GM18519 (cell line): ENCODE data around the gene SIK3.

Source experiments
- ATAC-seq: cut with Tn5 transposase; IDR thresholded peaks from one replicate; pipeline ENCODE4 v1.9.1; 2021; ENCODE audit warnings: mild to moderate bottlenecking, moderate library complexity; ENCODE audit not compliant: unreplicated experiment, low FRiP score

The SIK3 gene

GRCh38 chr11:116833491-116833815 is 264.8 kb downstream of the SIK3 start:
- ATAC-seq, result no peak

- no peak for ATAC-seq
Observed at GRCh38 chr11:116832350-116833290, 265.6 kb downstream of the SIK3 start.

GRCh38 chr11:116831790-116832349 is 266.4 kb downstream of the SIK3 start:
- ATAC-seq, result no peak

GRCh38 chr11:116830184-116830912 is 267.9 kb downstream of the SIK3 start:
- ATAC-seq, result no peak

- no peak for ATAC-seq
Observed at GRCh38 chr11:116829525-116830183, 268.6 kb downstream of the SIK3 start, which contains the start of gene APOC3. Gene APOC3 (plus strand): TSS chr11:116829907. CDS start chr11:116830583, 676 bp downstream.

- ATAC-seq, result no peak
Observed at GRCh38 chr11:116828632-116829524, 269.4 kb downstream of the SIK3 start.

- no peak for ATAC-seq
Observed at GRCh38 chr11:116827461-116827860, 270.8 kb downstream of the SIK3 start.

- no peak for ATAC-seq
Observed at GRCh38 chr11:116826751-116827431, 271.3 kb downstream of the SIK3 start.

- ATAC-seq, result no peak
Observed at GRCh38 chr11:116825854-116826750, 272.1 kb downstream of the SIK3 start.

GRCh38 chr11:116825434-116825833 is 272.8 kb downstream of the SIK3 start:
- ATAC-seq, result no peak

GRCh38 chr11:116823031-116823843 is 275.0 kb downstream of the SIK3 start, which contains the start of gene APOA4:
Gene APOA4 (minus strand): TSS chr11:116823304. CDS start chr11:116823191, 113 bp downstream.
- ATAC-seq, result no peak

GRCh38 chr11:116822575-116822974 is 275.7 kb downstream of the SIK3 start:
- ATAC-seq, result no peak

- no peak for ATAC-seq
Observed at GRCh38 chr11:116821050-116821918, 276.9 kb downstream of the SIK3 start.

- no peak for ATAC-seq
Observed at GRCh38 chr11:116819049-116819448, 279.2 kb downstream of the SIK3 start.

- ATAC-seq, result no peak
Observed at GRCh38 chr11:116814502-116814901, 283.7 kb downstream of the SIK3 start.

- no peak for ATAC-seq
Observed at GRCh38 chr11:116813781-116814471, 284.3 kb downstream of the SIK3 start.
